WTC11 (cell line): ENCODE data around the gene TMEM108. TPM values are rescaled to one million over a fixed set of nuclear protein-coding genes. Genes with fewer than 3 reads are reported as not detected.

ENCODE experiments used
- ATAC-seq: fragments of 200-7000 bp; cut with Tn5 transposase; 2 replicates; pipeline ENCODE4 v1.10.0; 2021; ENCODE audit warnings: mild to moderate bottlenecking, moderate library complexity
- CTCF ChIA-PET: fragments of 300-600 bp; sonication (Branson Sonifier 250); formaldehyde crosslinking; loops from one replicate; lab custom pipeline; 2021; ENCODE audit warnings: antibody characterized with exemption; lab: Charles Lee
- POLR2A ChIA-PET: fragments of 350-600 bp; sonication (Branson Sonifier 250); formaldehyde crosslinking; loops from one replicate; lab custom pipeline; 2021; ENCODE audit warnings: antibody characterized with exemption; lab: Charles Lee
- DNase-seq: peaks from one replicate; pipeline ENCODE4 v3.0.0; 2021; ENCODE audit warnings: low spot score
- H3K27ac Mint-ChIP-seq: 2 replicates; pipeline ENCODE4 v1.8.0; 2021; ENCODE audit warnings: mixed read lengths
- H3K27me3 Mint-ChIP-seq: 2 replicates; pipeline ENCODE4 v1.8.0; 2021; ENCODE audit warnings: low read depth, mild to moderate bottlenecking, moderate library complexity, mixed read lengths
- H3K36me3 Mint-ChIP-seq: 2 replicates; pipeline ENCODE4 v1.8.0; 2021; ENCODE audit warnings: mixed read lengths
- H3K4me1 Mint-ChIP-seq: 2 replicates; pipeline ENCODE4 v1.8.0; 2022; ENCODE audit warnings: mixed read lengths
- H3K4me3 Mint-ChIP-seq: 2 replicates; pipeline ENCODE4 v1.8.0; 2021; ENCODE audit warnings: mild to moderate bottlenecking, moderate library complexity, mixed read lengths
- H3K9me3 Mint-ChIP-seq: 2 replicates; pipeline ENCODE4 v1.8.0; 2021; ENCODE audit warnings: mixed read lengths
- E2F5 ChIP-seq: sonication (generic); formaldehyde crosslinking; IDR thresholded peaks from 2 replicates; pipeline ENCODE4 v1.8.1; 2022; ENCODE audit warnings: mild to moderate bottlenecking, moderate library complexity, missing genetic modification reagents
- FOXP1 ChIP-seq: sonication (generic); formaldehyde crosslinking; IDR thresholded peaks from 2 replicates; pipeline ENCODE4 v1.8.0; 2022; ENCODE audit warnings: missing genetic modification reagents, mild to moderate bottlenecking, moderate library complexity, borderline replicate concordance
- FOXP4 ChIP-seq: sonication (generic); formaldehyde crosslinking; IDR thresholded peaks from 2 replicates; pipeline ENCODE4 v1.8.0; 2022; ENCODE audit warnings: mild to moderate bottlenecking, missing genetic modification reagents
- ZNF512 ChIP-seq: sonication (generic); formaldehyde crosslinking; IDR thresholded peaks from 2 replicates; pipeline ENCODE4 v1.8.1; 2022; ENCODE audit warnings: missing genetic modification reagents, borderline replicate concordance
- total RNA-seq: library from RNA; stranded (reverse); gene quantifications from 3 replicates; pipeline ENCODE4 v1.2.3, GENCODE V29; 2021

The TMEM108 gene
- total RNA-seq, 1 experiment from 2014 or later = 14.7 TPM

GRCh38 chr3:133445108-133445507, 406.9 kb downstream of the TMEM108 start:
- POLR2A ChIA-PET = no interaction called here
- CTCF ChIA-PET = interaction anchor here (1.4 kb wide), 1 partner anchor 12 kb away, joined by 3 read pairs; no protein-coding TSS in a partner anchor
- Mint-ChIP-seq H3K9me3 (no peaks in the 10 kb centered on the region), H3K27me3 (no peaks in the 10 kb centered on the region), H3K36me3 (no peaks in the 10 kb centered on the region), H3K4me3 (no peak overlapping the region), H3K4me1 (peaks cover 6% of the 10 kb centered on the region; the same call in 1 of the 2 replicates), H3K27ac (no peak overlapping the region)
- no peak for DNase-seq
- ATAC-seq = no peak
- no peak for TF ChIP-seq FOXP1
- TF ChIP-seq FOXP4 = no peak
- no peak for TF ChIP-seq ZNF512
- TF ChIP-seq E2F5 (CRISPR knock-in tag) = no peak
